HCT116 (cell line): ENCODE data around the gene MAPKAP1. TPM values are rescaled to one million over a fixed set of nuclear protein-coding genes. Genes with fewer than 3 reads are reported as not detected.

Source experiments
- ATAC-seq: fragments of 200-7000 bp; cut with Tn5 transposase; 2 replicates; pipeline ENCODE4 v1.9.1; 2020; ENCODE audit warnings: mild to moderate bottlenecking, moderate library complexity
- BruUV-seq: library from RNA; stranded (reverse); fragments of 400-500 nt; replicated peaks from 2 replicates; lab custom pipeline; 2021; lab: Mats Ljungman, UMichigan
- CTCF ChIA-PET: fragments of 300-600 bp; sonication (Branson Sonifier 250); formaldehyde crosslinking; loops from one replicate; lab custom pipeline; 2021; ENCODE audit warnings: antibody characterized with exemption; lab: Charles Lee
- POLR2A ChIA-PET: fragments of 300-600, 350-600 bp; sonication (Branson Sonifier 250); formaldehyde crosslinking; loops from one replicate; lab custom pipeline; 2021; ENCODE audit warnings: antibody characterized with exemption; lab: Charles Lee
- RAD21 ChIA-PET, 2 experiments: fragments of 300-600 bp; sonication (Branson Sonifier 250); formaldehyde crosslinking; loops; one replicate each; lab custom pipeline; 2023; ENCODE audit warnings: low total read pairs in 2 of 2; ENCODE audit not compliant: uncharacterized antibody in 2 of 2, unreplicated experiment in 2 of 2, low non-redundant PET in 1 of 2; lab: Charles Lee
- DNase-seq: peaks from one replicate; pipeline ENCODE4 v3.0.0-alpha.2; 2010; ENCODE audit warnings: low read depth, low spot score
- H2AFZ ChIP-seq: fragments of 200-600 bp; shearing (Covaris generic), sonication (generic); 2 replicates; pipeline ENCODE4 v1.6.1; 2017; ENCODE audit warnings: low read depth, mixed run types, mixed read lengths, antibody characterized with exemption, low read length; ENCODE audit not compliant: poor library complexity, severe bottlenecking
- H3K27ac ChIP-seq: 2 replicates; pipeline ENCODE4 v1.5.1; 2012; ENCODE audit warnings: low read depth, low read length
- H3K27me3 ChIP-seq: fragments of 200-600 bp; sonication (generic); 2 replicates; pipeline ENCODE4 v1.6.1; 2016; ENCODE audit warnings: mixed run types, low read length, mixed read lengths; ENCODE audit not compliant: insufficient read depth
- H3K36me3 ChIP-seq, 2 experiments: fragments of 200-500 bp in 1 of 2; fragments of 200-600 bp in 1 of 2; sonication (Bioruptor generic) in 1 of 2; sonication (generic) in 1 of 2; 2 replicates each; pipeline versions ENCODE4 v1.5.1 to v1.6.1; 2014 to 2016; ENCODE audit warnings: low read length in 2 of 2, inconsistent platforms in 1 of 2, mixed read lengths in 1 of 2, mixed run types in 1 of 2; ENCODE audit not compliant: insufficient read depth in 2 of 2, control insufficient read depth in 1 of 2
- H3K4me1 ChIP-seq, 2 experiments: fragments of 200-600 bp in 1 of 2; sonication (generic) in 1 of 2; 2 replicates each; pipeline versions ENCODE4 v1.5.1 to v1.6.1; 2012 to 2017; ENCODE audit warnings: low read length in 2 of 2, inconsistent platforms in 1 of 2, mild to moderate bottlenecking in 1 of 2, mixed read lengths in 1 of 2, mixed run types in 1 of 2, moderate library complexity in 1 of 2; ENCODE audit not compliant: insufficient read depth in 2 of 2, control insufficient read depth in 1 of 2
- H3K4me2 ChIP-seq: fragments of 200-600 bp; sonication (generic); 2 replicates; pipeline ENCODE4 v1.6.1; 2017; ENCODE audit warnings: mixed run types, low read length, mixed read lengths
- H3K4me3 ChIP-seq, 2 experiments: fragments of 200-600 bp in 1 of 2; sonication (generic) in 1 of 2; replicated peaks in 1 of 2; 2 replicates each; pipeline ENCODE4 v1.5.1; 2011 to 2016; ENCODE audit warnings: low read length in 2 of 2, control low read depth in 1 of 2, low read depth in 1 of 2, mild to moderate bottlenecking in 1 of 2, mixed read lengths in 1 of 2, mixed run types in 1 of 2
- H3K79me2 ChIP-seq: fragments of 200-600 bp; sonication (generic); 2 replicates; pipeline ENCODE4 v1.6.1; 2017; ENCODE audit warnings: mild to moderate bottlenecking, mixed run types, low read length, moderate library complexity, mixed read lengths; ENCODE audit not compliant: insufficient read depth
- H3K9ac ChIP-seq: fragments of 200-600 bp; sonication (generic); 2 replicates; pipeline ENCODE4 v1.6.1; 2016; ENCODE audit warnings: low read length, mixed read lengths
- H3K9me2 ChIP-seq: fragments of 200-600 bp; sonication (generic), shearing (Covaris generic); 2 replicates; pipeline ENCODE4 v1.6.1; 2017; ENCODE audit warnings: mixed run types, mild to moderate bottlenecking, moderate library complexity; ENCODE audit not compliant: insufficient read depth
- H3K9me3 ChIP-seq, 2 experiments: fragments of 200-500 bp in 1 of 2; fragments of 200-600 bp in 1 of 2; sonication (Bioruptor generic) in 1 of 2; sonication (generic) in 1 of 2; 2 replicates each; pipeline ENCODE4 v1.6.1; 2014 to 2017; ENCODE audit warnings: low read length in 2 of 2, mixed read lengths in 2 of 2, inconsistent platforms in 1 of 2, low read depth in 1 of 2, mild to moderate bottlenecking in 1 of 2, mixed run types in 1 of 2, moderate library complexity in 1 of 2; ENCODE audit not compliant: control insufficient read depth in 1 of 2, insufficient read depth in 1 of 2
- H4K20me1 ChIP-seq: fragments of 200-600 bp; sonication (generic), shearing (Covaris generic); 2 replicates; pipeline ENCODE4 v1.6.1; 2017; ENCODE audit warnings: mixed run types, mild to moderate bottlenecking, moderate library complexity; ENCODE audit not compliant: insufficient read depth
- CBX3 ChIP-seq: IDR thresholded peaks from 2 replicates; pipeline ENCODE4 v1.6.1; 2012; ENCODE audit warnings: low read depth
- CEBPB ChIP-seq: IDR thresholded peaks from 2 replicates; pipeline ENCODE4 v1.6.1; 2012; ENCODE audit warnings: low read depth
- EGR1 ChIP-seq: IDR thresholded peaks from 2 replicates; pipeline ENCODE4 v1.6.1; 2012; ENCODE audit warnings: low read depth
- ELF1 ChIP-seq: IDR thresholded peaks from 2 replicates; pipeline ENCODE4 v1.6.1; 2012; ENCODE audit warnings: low read depth, borderline replicate concordance
- EZH2 ChIP-seq: fragments of 200-600 bp; sonication (generic); IDR thresholded peaks from 2 replicates; pipeline ENCODE4 v1.6.1; 2017; ENCODE audit warnings: antibody characterized with exemption, mixed run types
- EZH2phosphoT487 ChIP-seq: fragments of 200-600 bp; IDR thresholded peaks from 2 replicates; pipeline ENCODE4 v1.6.1; 2018; ENCODE audit warnings: antibody characterized with exemption, borderline replicate concordance
- FOSL1 ChIP-seq: IDR thresholded peaks from 2 replicates; pipeline ENCODE4 v1.6.1; 2012; ENCODE audit warnings: low read depth
- JUND ChIP-seq: IDR thresholded peaks from 2 replicates; pipeline ENCODE4 v1.6.1; 2012
- POLR2A ChIP-seq: IDR thresholded peaks from 2 replicates; pipeline ENCODE4 v1.7.0; 2011; ENCODE audit warnings: borderline replicate concordance; ENCODE audit not compliant: insufficient read depth, insufficient read length; ENCODE audit errors: extremely low read depth
- POLR2AphosphoS5 ChIP-seq: IDR thresholded peaks from 2 replicates; pipeline ENCODE4 v1.6.1; 2011; ENCODE audit warnings: mild to moderate bottlenecking, low read depth, low read length, moderate library complexity
- RAD21 ChIP-seq: IDR thresholded peaks from 2 replicates; pipeline ENCODE4 v1.6.1; 2012; ENCODE audit warnings: low read depth, mild to moderate bottlenecking
- SIN3A ChIP-seq: IDR thresholded peaks from 2 replicates; pipeline ENCODE4 v1.6.1; 2012; ENCODE audit warnings: low read depth
- SP1 ChIP-seq: IDR thresholded peaks from 2 replicates; pipeline ENCODE4 v1.6.1; 2012; ENCODE audit warnings: low read depth
- SRF ChIP-seq: IDR thresholded peaks from 2 replicates; pipeline ENCODE4 v1.6.1; 2012; ENCODE audit warnings: low read depth
- YY1 ChIP-seq: IDR thresholded peaks from 2 replicates; pipeline ENCODE4 v1.6.1; 2011; ENCODE audit warnings: low read length, low read depth, moderate library complexity, mild to moderate bottlenecking; ENCODE audit not compliant: insufficient replicate concordance; ENCODE audit errors: extremely low read depth
- ZNF274 ChIP-seq: fragments of 200-500 bp; sonication (Bioruptor generic); IDR thresholded peaks from 2 replicates; pipeline ENCODE4 v1.6.1; 2014; ENCODE audit warnings: mild to moderate bottlenecking, low read depth, low read length, inconsistent platforms
- intact Hi-C: fragments of 100-400 bp; cut with micrococcal nuclease; formaldehyde crosslinking; loops from 2 replicates; pipeline ENCODE4 v1.10.0; 2022
- total RNA-seq: library from RNA; stranded (reverse); gene quantifications from one replicate; pipeline ENCODE4 v1.2.1, GENCODE V29; 2021; ENCODE audit not compliant: unreplicated experiment
- TF ChIP-seq, protein P1 (sequence below), 3 experiments: fragments of 200-600 bp in 1 of 3; sonication (generic) in 1 of 3; IDR thresholded peaks in 2 of 3; conservative IDR thresholded peaks in 1 of 3; 2 replicates each; pipeline ENCODE4 v1.5.1; 2012 to 2017; ENCODE audit warnings: low read depth in 2 of 3, low read length in 2 of 3, antibody characterized with exemption in 1 of 3, borderline replicate concordance in 1 of 3, control low read depth in 1 of 3, mild to moderate bottlenecking in 1 of 3, mixed read lengths in 1 of 3, mixed run types in 1 of 3, moderate library complexity in 1 of 3; ENCODE audit not compliant: insufficient read depth in 1 of 3
- TF ChIP-seq, protein P2 (sequence below): IDR thresholded peaks from 2 replicates; pipeline ENCODE4 v1.6.1; 2012; ENCODE audit warnings: low read depth
- TF ChIP-seq, protein P3 (sequence below): IDR thresholded peaks from 2 replicates; pipeline ENCODE4 v1.6.1; 2012

MAPKAP1 gene
- total RNA-seq, 1 experiment from 2014 or later, result 72.5 TPM

DNA sequence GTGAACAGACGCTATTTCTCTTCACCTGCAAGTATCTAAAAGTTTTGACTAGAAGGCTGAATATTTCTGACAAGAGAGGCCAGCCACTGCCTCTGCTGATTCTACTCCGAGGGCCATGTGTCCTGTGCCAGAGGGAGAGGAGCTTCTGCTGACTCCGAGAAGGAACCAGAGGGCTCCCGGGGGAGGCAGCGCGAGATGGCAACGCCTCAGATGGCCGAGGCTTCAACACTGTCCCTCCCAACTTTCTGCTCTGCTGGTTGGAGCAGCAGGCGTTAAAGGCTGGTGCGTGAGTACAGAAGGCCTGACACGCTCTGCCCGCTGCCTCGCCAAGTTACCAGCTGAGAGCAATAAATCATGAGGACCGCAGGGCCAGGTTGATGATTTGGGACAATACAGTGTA lies 266.6 kb downstream of the MAPKAP1 start:
- no peak overlapping the region for H3K4me2 ChIP-seq
- H4K20me1 ChIP-seq, result no peaks in the 10 kb centered on the region
- ChIA-PET CTCF (no interaction called here), POLR2A (no interaction called here), RAD21 (no interaction called here)
- intact Hi-C loops, result no loop called here
- no peak for ATAC-seq
- H3K27me3 ChIP-seq, result no peaks in the 10 kb centered on the region
- H3K4me1 ChIP-seq, result no peaks in the 10 kb centered on the region
- H3K9ac ChIP-seq, result no peak overlapping the region
- no peaks in the 10 kb centered on the region for H3K79me2 ChIP-seq
- no TSS peak for BruUV-seq
- H2AFZ ChIP-seq, result no peak overlapping the region
- no peaks in the 10 kb centered on the region; a peak in 1 of 4 replicates for H3K36me3 ChIP-seq
- DNase-seq, result no peak
- no peak overlapping the region for H3K4me3 ChIP-seq
- H3K9me2 ChIP-seq, result no peaks in the 10 kb centered on the region
- no peak overlapping the region for H3K27ac ChIP-seq
- TF ChIP-seq CEBPB, result no peak
- TF ChIP-seq SIN3A, result no peak
- no peak for TF ChIP-seq YY1
- TF ChIP-seq EZH2phosphoT487, result no peak
- TF ChIP-seq SRF, result no peak
- TF ChIP-seq, protein P1, sequence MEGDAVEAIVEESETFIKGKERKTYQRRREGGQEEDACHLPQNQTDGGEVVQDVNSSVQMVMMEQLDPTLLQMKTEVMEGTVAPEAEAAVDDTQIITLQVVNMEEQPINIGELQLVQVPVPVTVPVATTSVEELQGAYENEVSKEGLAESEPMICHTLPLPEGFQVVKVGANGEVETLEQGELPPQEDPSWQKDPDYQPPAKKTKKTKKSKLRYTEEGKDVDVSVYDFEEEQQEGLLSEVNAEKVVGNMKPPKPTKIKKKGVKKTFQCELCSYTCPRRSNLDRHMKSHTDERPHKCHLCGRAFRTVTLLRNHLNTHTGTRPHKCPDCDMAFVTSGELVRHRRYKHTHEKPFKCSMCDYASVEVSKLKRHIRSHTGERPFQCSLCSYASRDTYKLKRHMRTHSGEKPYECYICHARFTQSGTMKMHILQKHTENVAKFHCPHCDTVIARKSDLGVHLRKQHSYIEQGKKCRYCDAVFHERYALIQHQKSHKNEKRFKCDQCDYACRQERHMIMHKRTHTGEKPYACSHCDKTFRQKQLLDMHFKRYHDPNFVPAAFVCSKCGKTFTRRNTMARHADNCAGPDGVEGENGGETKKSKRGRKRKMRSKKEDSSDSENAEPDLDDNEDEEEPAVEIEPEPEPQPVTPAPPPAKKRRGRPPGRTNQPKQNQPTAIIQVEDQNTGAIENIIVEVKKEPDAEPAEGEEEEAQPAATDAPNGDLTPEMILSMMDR (IDR thresholded peaks at IDR 0.05 in 2 of 3, conservative IDR thresholded peaks at IDR 0.05 in 1 of 3; ENCODE audit: borderline replicate concordance in 1 of 3, insufficient read depth in 1 of 3, low read depth in 2 of 3, low read length in 2 of 3), result no peak
- TF ChIP-seq RAD21, result no peak
- TF ChIP-seq JUND, result no peak
- TF ChIP-seq, protein P2, sequence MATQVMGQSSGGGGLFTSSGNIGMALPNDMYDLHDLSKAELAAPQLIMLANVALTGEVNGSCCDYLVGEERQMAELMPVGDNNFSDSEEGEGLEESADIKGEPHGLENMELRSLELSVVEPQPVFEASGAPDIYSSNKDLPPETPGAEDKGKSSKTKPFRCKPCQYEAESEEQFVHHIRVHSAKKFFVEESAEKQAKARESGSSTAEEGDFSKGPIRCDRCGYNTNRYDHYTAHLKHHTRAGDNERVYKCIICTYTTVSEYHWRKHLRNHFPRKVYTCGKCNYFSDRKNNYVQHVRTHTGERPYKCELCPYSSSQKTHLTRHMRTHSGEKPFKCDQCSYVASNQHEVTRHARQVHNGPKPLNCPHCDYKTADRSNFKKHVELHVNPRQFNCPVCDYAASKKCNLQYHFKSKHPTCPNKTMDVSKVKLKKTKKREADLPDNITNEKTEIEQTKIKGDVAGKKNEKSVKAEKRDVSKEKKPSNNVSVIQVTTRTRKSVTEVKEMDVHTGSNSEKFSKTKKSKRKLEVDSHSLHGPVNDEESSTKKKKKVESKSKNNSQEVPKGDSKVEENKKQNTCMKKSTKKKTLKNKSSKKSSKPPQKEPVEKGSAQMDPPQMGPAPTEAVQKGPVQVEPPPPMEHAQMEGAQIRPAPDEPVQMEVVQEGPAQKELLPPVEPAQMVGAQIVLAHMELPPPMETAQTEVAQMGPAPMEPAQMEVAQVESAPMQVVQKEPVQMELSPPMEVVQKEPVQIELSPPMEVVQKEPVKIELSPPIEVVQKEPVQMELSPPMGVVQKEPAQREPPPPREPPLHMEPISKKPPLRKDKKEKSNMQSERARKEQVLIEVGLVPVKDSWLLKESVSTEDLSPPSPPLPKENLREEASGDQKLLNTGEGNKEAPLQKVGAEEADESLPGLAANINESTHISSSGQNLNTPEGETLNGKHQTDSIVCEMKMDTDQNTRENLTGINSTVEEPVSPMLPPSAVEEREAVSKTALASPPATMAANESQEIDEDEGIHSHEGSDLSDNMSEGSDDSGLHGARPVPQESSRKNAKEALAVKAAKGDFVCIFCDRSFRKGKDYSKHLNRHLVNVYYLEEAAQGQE, result no peak
- TF ChIP-seq POLR2A, result no peak
- TF ChIP-seq EGR1, result no peak
- TF ChIP-seq SP1, result no peak
- TF ChIP-seq, protein P3, sequence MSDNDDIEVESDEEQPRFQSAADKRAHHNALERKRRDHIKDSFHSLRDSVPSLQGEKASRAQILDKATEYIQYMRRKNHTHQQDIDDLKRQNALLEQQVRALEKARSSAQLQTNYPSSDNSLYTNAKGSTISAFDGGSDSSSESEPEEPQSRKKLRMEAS, result no peak
- TF ChIP-seq FOSL1, result no peak
- no peak for TF ChIP-seq ZNF274
- TF ChIP-seq ELF1, result no peak
- no peak for TF ChIP-seq EZH2
- no peak for TF ChIP-seq POLR2AphosphoS5
- TF ChIP-seq CBX3, result no peak
- H3K9me3 ChIP-seq, result no peaks in the 10 kb centered on the region
